ENCODE measurements around the gene LRRC2.
A peak's percentile ranks its signal among the peaks of the same experiment; 100 is the strongest.

Gene LRRC2

GRCh38 chr3:46468753-46469600 is 97.1 kb downstream of the LRRC2 start:
- peak overlapping the region in 2 of 21 experiments; percentile 9 to 12 for H3K27ac ChIP-seq

DNA sequence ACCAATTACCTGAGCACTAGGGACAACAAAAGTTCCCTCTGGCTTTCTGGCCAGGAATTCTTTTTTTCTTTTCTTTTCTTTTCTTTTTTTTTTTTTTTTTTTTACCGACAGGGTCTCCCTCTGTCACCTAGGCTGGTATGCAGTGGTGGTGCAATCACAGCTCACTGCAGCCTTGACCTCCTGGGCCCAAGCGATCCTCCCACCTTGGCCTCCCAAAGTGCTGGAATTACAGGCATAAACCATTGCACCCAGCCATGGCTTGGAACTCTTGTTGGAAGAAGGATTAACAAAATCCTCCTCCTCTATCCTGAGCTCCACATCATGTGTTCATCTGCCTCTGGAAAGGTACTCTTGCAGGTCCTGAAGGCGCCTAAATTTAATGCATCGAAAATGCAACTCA is 98.5 kb downstream of the LRRC2 start:
- Histone ChIP-seq H3K27ac (no peak overlapping the region), H3K4me3 (no peak overlapping the region)

More at GRCh38 chr3:46468753-46469600, 97.1 kb downstream of the LRRC2 start:
- H3K4me3 ChIP-seq = no peak overlapping the region

DNA sequence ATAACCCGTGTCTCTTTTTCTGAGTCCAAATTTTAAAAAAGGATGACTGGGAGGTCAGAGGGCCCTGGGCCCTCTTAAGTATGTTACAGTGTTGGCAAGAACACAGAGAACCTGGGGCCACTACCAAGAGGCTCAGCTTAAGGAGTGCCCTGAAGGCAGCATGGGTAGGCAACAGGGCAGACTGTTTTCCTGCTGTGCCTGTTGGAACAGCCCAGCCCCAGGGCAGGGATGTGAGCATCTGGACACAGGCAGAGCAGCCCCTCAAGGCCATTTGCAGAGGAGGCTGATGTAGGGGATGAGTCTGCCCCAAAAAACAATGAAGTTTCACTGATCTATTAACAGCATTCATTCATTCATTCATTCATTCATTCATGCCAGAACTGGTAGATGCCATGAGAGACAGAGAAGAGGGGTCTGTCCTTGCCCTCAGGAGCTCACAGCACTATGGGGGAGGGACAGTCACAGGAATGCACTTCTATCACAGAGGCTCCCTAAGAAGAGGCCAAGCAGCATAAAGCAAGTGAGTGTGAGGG is 99.2 kb downstream of the LRRC2 start:
- no peak overlapping the region for H3K4me3 ChIP-seq
- H3K27ac ChIP-seq = no peak overlapping the region

DNA sequence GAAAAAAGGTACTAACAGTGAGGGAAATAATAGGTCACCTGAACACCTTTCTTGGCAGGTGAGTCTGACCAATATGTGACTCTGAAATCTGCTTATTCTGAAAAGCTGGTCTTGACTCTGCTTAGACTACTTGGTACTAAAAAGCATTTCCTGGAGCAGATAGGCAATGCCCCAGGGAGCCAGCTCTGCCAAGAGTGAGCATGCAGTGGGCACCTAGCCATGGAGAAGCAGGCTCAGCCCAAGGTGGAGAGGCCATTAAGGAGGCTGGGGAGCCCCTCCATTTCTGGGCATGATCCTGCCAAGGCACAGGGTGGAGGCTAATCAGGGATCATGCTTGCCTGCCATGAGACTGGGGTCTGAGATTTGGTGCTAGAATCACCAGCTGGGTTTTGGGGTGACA is 99.8 kb downstream of the LRRC2 start:
- Histone ChIP-seq H3K4me3 (no peak overlapping the region), H3K27ac (no peak overlapping the region)
